ENCODE results near the gene MED25.
A peak's percentile ranks its signal among the peaks of the same experiment; 100 is the strongest.

The MED25 gene

GRCh38 chr19:49817964-49818648 lies at the start of gene MED25:
TSS of gene MED25 (plus strand) at chr19:49818289. CDS start at chr19:49818342, 53 bp downstream.
- peak; percentile 78 to 81 for DNase-seq (ENCODE audit: low read depth in 2 of 2)

- DNase-seq (ENCODE audit: low read depth in 2 of 2): no peak
These were observed 47.6 kb upstream of the MED25 start for GRCh38 chr19:49770529-49770928.

GRCh38 chr19:49771674-49772139 lies 46.4 kb upstream of the MED25 start:
- DNase-seq (ENCODE audit: low read depth in 2 of 2): no peak

- no peak for DNase-seq (ENCODE audit: low read depth in 2 of 2)
These were observed 45.1 kb upstream of the MED25 start for GRCh38 chr19:49772850-49773432.

- no peak for DNase-seq (ENCODE audit: low read depth in 2 of 2)
These were observed 44.3 kb upstream of the MED25 start for GRCh38 chr19:49773663-49774350.

GRCh38 chr19:49774969-49775368 lies 43.1 kb upstream of the MED25 start:
- no peak for DNase-seq (ENCODE audit: low read depth in 2 of 2)

- no peak for DNase-seq (ENCODE audit: low read depth in 2 of 2)
These were observed 42.2 kb upstream of the MED25 start for GRCh38 chr19:49775742-49776370.

GRCh38 chr19:49776371-49776764 lies 41.7 kb upstream of the MED25 start:
- no peak for DNase-seq (ENCODE audit: low read depth in 2 of 2)

GRCh38 chr19:49779731-49780555 lies 38.1 kb upstream of the MED25 start:
- DNase-seq (ENCODE audit: low read depth in 2 of 2): no peak

- no peak for DNase-seq (ENCODE audit: low read depth in 2 of 2)
These were observed 37.2 kb upstream of the MED25 start for GRCh38 chr19:49780861-49781260.

GRCh38 chr19:49781394-49781793 lies 36.7 kb upstream of the MED25 start:
- DNase-seq (ENCODE audit: low read depth in 2 of 2): no peak

- no peak for DNase-seq (ENCODE audit: low read depth in 2 of 2)
These were observed 35.6 kb upstream of the MED25 start for GRCh38 chr19:49782515-49782914.

- no peak for DNase-seq (ENCODE audit: low read depth in 2 of 2)
These were observed 31.7 kb upstream of the MED25 start for GRCh38 chr19:49786376-49786820.

- DNase-seq (ENCODE audit: low read depth in 2 of 2): no peak
These were observed 30.3 kb upstream of the MED25 start for GRCh38 chr19:49787746-49788145.

- no peak for DNase-seq (ENCODE audit: low read depth in 2 of 2)
These were observed 29.2 kb upstream of the MED25 start for GRCh38 chr19:49788857-49789256.

- DNase-seq (ENCODE audit: low read depth in 2 of 2): no peak
These were observed 27.2 kb upstream of the MED25 start for GRCh38 chr19:49790866-49791265.

- no peak for DNase-seq (ENCODE audit: low read depth in 2 of 2)
These were observed 26.2 kb upstream of the MED25 start for GRCh38 chr19:49791776-49792445.

GRCh38 chr19:49792829-49793560 lies 25.1 kb upstream of the MED25 start:
- DNase-seq (ENCODE audit: low read depth in 2 of 2): no peak

- DNase-seq (ENCODE audit: low read depth in 2 of 2): no peak
These were observed 24.6 kb upstream of the MED25 start for GRCh38 chr19:49793561-49793840.

- DNase-seq (ENCODE audit: low read depth in 2 of 2): no peak
These were observed 22.5 kb upstream of the MED25 start for GRCh38 chr19:49795615-49796014.

GRCh38 chr19:49798574-49798973 lies 19.5 kb upstream of the MED25 start:
- no peak for DNase-seq (ENCODE audit: low read depth in 2 of 2)
